H1 (cell line): ENCODE measurements around the gene PRG3. TPM values are rescaled to one million over a fixed set of nuclear protein-coding genes. Genes with fewer than 3 reads are reported as not detected.

Experiments used
- CHD1 ChIP-seq: IDR thresholded peaks from 2 replicates; pipeline ENCODE4 v1.6.1; 2012; ENCODE audit warnings: low read depth, low read length, improper control_type of control experiment
- CREB1 ChIP-seq: IDR thresholded peaks from 2 replicates; pipeline ENCODE4 v1.6.1; 2012; ENCODE audit warnings: inconsistent platforms
- FOSL1 ChIP-seq: IDR thresholded peaks from 2 replicates; pipeline ENCODE4 v1.6.1; 2011; ENCODE audit warnings: mild to moderate bottlenecking, low read depth, low read length, moderate library complexity; ENCODE audit not compliant: insufficient read depth
- GABPA ChIP-seq: IDR thresholded peaks from 2 replicates; pipeline ENCODE4 v1.6.1; 2011; ENCODE audit warnings: mild to moderate bottlenecking, low read length, moderate library complexity, borderline replicate concordance; ENCODE audit not compliant: insufficient read depth
- POLR2AphosphoS5 ChIP-seq: IDR thresholded peaks from 2 replicates; pipeline ENCODE4 v1.6.1; 2011; ENCODE audit warnings: low read depth, low read length
- SIN3A ChIP-seq, 2 experiments: IDR thresholded peaks in 1 of 2; conservative IDR thresholded peaks in 1 of 2; 2 replicates each; pipeline ENCODE4 v1.6.1; 2011 to 2012; ENCODE audit warnings: low read length in 2 of 2, improper control_type of control experiment in 1 of 2, low read depth in 1 of 2, mild to moderate bottlenecking in 1 of 2
- SP2 ChIP-seq: IDR thresholded peaks from 2 replicates; pipeline ENCODE4 v1.6.1; 2012; ENCODE audit warnings: mild to moderate bottlenecking, low read length, inconsistent platforms
- TAF7 ChIP-seq: optimal IDR thresholded peaks from 2 replicates; pipeline ENCODE3; 2011; ENCODE audit warnings: low read depth, mild to moderate bottlenecking, inconsistent platforms, low read length, moderate library complexity, borderline replicate concordance
- USF2 ChIP-seq: IDR thresholded peaks from 2 replicates; pipeline ENCODE4 v1.6.1; 2011; ENCODE audit warnings: low read length, improper control_type of control experiment
- polyA plus RNA-seq, 7 experiments: library from polyadenylated mRNA; depleted of rRNA in 3 of 7; stranded (reverse) in 5 of 7; unstranded in 2 of 7; fragments of >200 nt in 5 of 7; fragments of 200-250 nt in 2 of 7; gene quantifications; 1 replicate in 5 of 7; 2 replicates in 1 of 7; 4 replicates in 1 of 7; pipeline versions ENCODE4 v1.2.1 to v1.2.3, GENCODE V29; 2011 to 2013; ENCODE audit warnings: missing spikeins in 2 of 7, mixed read lengths in 2 of 7
- total RNA-seq: library from RNA; stranded (reverse); fragmentation: NEBNext Ultra II Directional; extraction: Animal tissue kit (Norgen Biotek cat#: 25700); gene quantifications from 2 replicates; pipeline ENCODE4 v1.2.1, GENCODE V29; 2021

PRG3 gene
- total and polyA plus RNA-seq, 2 of the 8 experiments (the other 6 are each of a cell fraction or from before 2014, with no cell fraction given): not detected

- TF ChIP-seq USF2 (no peak), SP2 (peak; percentile 92), GABPA (peak; percentile 55; the same call in 1 of the 2 replicates), FOSL1 (no peak), CHD1 (peak; percentile 81), TAF7 (peak; percentile 35), CREB1 (peak; percentile 56), SIN3A (conservative IDR thresholded peaks at IDR 0.05 in 1 of 2, IDR thresholded peaks at IDR 0.05 in 1 of 2; ENCODE audit: low read depth in 1 of 2, low read length in 2 of 2) (peak; percentile 65 to 79; a peak in 1 of 4 replicates), POLR2AphosphoS5 (peak; percentile 60; the same call in 1 of the 2 replicates)
Observed at GRCh38 chr11:57335343-57336110, 45.4 kb downstream of the PRG3 start, which contains the start of gene SSRP1 (continued).
